HepG2 (cell line): ENCODE results near the gene CDK5R1. TPM values are rescaled to one million over a fixed set of nuclear protein-coding genes. Genes with fewer than 3 reads are reported as not detected.
A peak's percentile ranks its signal among the peaks of the same experiment; 100 is the strongest.

Source experiments
- KDM6A ChIP-seq: IDR thresholded peaks from 2 replicates; pipeline ENCODE4 v1.6.1; 2016; ENCODE audit warnings: low read depth
- KLF11 ChIP-seq: IDR thresholded peaks from 2 replicates; pipeline ENCODE4 v1.6.1; 2016; ENCODE audit warnings: missing compliant biosample characterization
- MIER3 ChIP-seq: IDR thresholded peaks from 2 replicates; pipeline ENCODE4 v1.6.1; 2016; ENCODE audit warnings: missing compliant biosample characterization, borderline replicate concordance
- MZF1 ChIP-seq: sonication (generic); formaldehyde crosslinking; IDR thresholded peaks from 2 replicates; pipeline ENCODE4 v1.8.1; 2023; ENCODE audit warnings: mild to moderate bottlenecking, missing genetic modification reagents, borderline replicate concordance
- RFXANK ChIP-seq: IDR thresholded peaks from 2 replicates; pipeline ENCODE4 v1.6.1; 2016
- ZNF326 ChIP-seq: sonication (generic); formaldehyde crosslinking; IDR thresholded peaks from 2 replicates; pipeline ENCODE4 v1.4.0; 2020; ENCODE audit warnings: missing genetic modification reagents, borderline replicate concordance
- ZNF335 ChIP-seq: sonication (generic); formaldehyde crosslinking; IDR thresholded peaks from 2 replicates; pipeline ENCODE4 v1.4.0; 2020; ENCODE audit warnings: missing genetic modification reagents
- ZNF780A ChIP-seq: sonication (generic); formaldehyde crosslinking; IDR thresholded peaks from 2 replicates; pipeline ENCODE4 v1.8.0; 2022; ENCODE audit warnings: mild to moderate bottlenecking, missing genetic modification reagents, moderate library complexity
- ZNF816 ChIP-seq: sonication (generic); formaldehyde crosslinking; IDR thresholded peaks from 2 replicates; pipeline ENCODE4 v1.8.0; 2022; ENCODE audit warnings: missing genetic modification reagents, mild to moderate bottlenecking, borderline replicate concordance
- ZNF879 ChIP-seq: sonication (generic); formaldehyde crosslinking; IDR thresholded peaks from 2 replicates; pipeline ENCODE4 v1.8.1; 2023; ENCODE audit warnings: missing genetic modification reagents
- polyA plus RNA-seq, 8 experiments: library from polyadenylated mRNA; depleted of rRNA in 3 of 8; stranded (reverse) in 7 of 8; unstranded in 1 of 8; fragments of >200 nt; fragmentation: Illumina TruSeq in 4 of 8; extraction: Trizol in 4 of 8; gene quantifications; 2 replicates each; pipeline versions ENCODE4 v1.2.1 to v1.2.3, GENCODE V29; 2011 to 2016; ENCODE audit warnings: low read depth in 4 of 8, missing spikeins in 1 of 8, mixed read lengths in 1 of 8; ENCODE audit not compliant: insufficient read depth in 1 of 8
- total RNA-seq, 5 experiments: library from RNA; depleted of rRNA; stranded (reverse); fragments of >200 nt; fragmentation: Illumina TruSeq; extraction: Trizol; gene quantifications; 2 replicates each; pipeline ENCODE4 v1.2.3, GENCODE V29; 2016; ENCODE audit warnings: low read depth in 1 of 5
- TF ChIP-seq, protein P1 (sequence below), 2 experiments: IDR thresholded peaks; 2 replicates each; pipeline ENCODE4 v1.6.1; 2011 to 2012; ENCODE audit warnings: low read length in 2 of 2, borderline replicate concordance in 1 of 2, low read depth in 1 of 2, mild to moderate bottlenecking in 1 of 2, moderate library complexity in 1 of 2
- TF ChIP-seq, protein P2 (sequence below): sonication (generic); formaldehyde crosslinking; IDR thresholded peaks from 2 replicates; pipeline ENCODE4 v1.4.0; 2020; ENCODE audit warnings: missing genetic modification reagents
- TF ChIP-seq, protein P3 (sequence below): sonication (generic); formaldehyde crosslinking; IDR thresholded peaks from one replicate; pipeline ENCODE4 v1.5.1; 2020; ENCODE audit warnings: mild to moderate bottlenecking, missing genetic modification reagents; ENCODE audit errors: not compliant biosample characterization
- TF ChIP-seq, protein P4 (sequence below): sonication (generic); formaldehyde crosslinking; IDR thresholded peaks from 2 replicates; pipeline ENCODE4 v1.4.0; 2020; ENCODE audit warnings: mild to moderate bottlenecking, missing genetic modification reagents

The CDK5R1 gene
- total and polyA plus RNA-seq, 2 of the 13 experiments (the other 11 are each of a cell fraction or from before 2014, with no cell fraction given): 1.1 to 3.9 TPM

DNA sequence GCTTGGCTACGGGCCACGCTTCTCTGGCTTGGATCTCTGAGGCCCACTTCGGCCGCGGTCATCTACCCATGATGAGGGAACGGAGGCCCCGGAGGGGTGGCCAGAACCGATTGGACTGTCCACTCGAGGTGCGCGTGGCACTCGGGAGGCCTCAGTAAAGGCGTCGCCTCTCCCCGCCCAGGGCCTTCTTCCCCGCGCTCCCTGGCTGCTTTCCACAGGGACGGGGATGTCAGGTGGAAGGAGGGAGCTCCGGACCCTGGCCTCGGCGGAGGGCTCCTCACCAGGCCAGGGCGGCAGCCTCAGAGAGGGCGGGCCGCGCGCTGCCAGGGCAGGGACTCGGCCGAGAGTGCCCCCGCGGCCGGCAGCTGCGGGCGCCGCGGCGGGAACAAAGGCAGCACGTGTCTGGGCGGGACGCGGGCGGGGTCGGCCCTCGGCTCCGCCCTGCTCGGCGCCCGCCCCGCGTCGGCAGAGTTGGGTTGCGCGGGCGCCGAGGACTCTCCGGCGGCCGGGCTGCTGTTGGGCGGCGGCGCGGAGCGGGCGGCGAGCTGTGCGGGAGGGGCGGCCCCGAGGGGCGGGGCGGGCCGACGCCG is 587 bp upstream of the CDK5R1 start (continued):
- TF ChIP-seq RFXANK (CRISPR knock-in tag) (no peak), ZNF326 (CRISPR knock-in tag) (no peak), ZNF879 (CRISPR knock-in tag) (no peak), ZNF780A (CRISPR knock-in tag) (no peak), MIER3 (CRISPR knock-in tag) (no peak), KLF11 (CRISPR knock-in tag) (no peak), ZNF816 (CRISPR knock-in tag) (no peak), ZNF335 (CRISPR knock-in tag) (no peak), KDM6A (CRISPR knock-in tag) (no peak), MZF1 (CRISPR knock-in tag) (no peak)
- TF ChIP-seq, protein P1, sequence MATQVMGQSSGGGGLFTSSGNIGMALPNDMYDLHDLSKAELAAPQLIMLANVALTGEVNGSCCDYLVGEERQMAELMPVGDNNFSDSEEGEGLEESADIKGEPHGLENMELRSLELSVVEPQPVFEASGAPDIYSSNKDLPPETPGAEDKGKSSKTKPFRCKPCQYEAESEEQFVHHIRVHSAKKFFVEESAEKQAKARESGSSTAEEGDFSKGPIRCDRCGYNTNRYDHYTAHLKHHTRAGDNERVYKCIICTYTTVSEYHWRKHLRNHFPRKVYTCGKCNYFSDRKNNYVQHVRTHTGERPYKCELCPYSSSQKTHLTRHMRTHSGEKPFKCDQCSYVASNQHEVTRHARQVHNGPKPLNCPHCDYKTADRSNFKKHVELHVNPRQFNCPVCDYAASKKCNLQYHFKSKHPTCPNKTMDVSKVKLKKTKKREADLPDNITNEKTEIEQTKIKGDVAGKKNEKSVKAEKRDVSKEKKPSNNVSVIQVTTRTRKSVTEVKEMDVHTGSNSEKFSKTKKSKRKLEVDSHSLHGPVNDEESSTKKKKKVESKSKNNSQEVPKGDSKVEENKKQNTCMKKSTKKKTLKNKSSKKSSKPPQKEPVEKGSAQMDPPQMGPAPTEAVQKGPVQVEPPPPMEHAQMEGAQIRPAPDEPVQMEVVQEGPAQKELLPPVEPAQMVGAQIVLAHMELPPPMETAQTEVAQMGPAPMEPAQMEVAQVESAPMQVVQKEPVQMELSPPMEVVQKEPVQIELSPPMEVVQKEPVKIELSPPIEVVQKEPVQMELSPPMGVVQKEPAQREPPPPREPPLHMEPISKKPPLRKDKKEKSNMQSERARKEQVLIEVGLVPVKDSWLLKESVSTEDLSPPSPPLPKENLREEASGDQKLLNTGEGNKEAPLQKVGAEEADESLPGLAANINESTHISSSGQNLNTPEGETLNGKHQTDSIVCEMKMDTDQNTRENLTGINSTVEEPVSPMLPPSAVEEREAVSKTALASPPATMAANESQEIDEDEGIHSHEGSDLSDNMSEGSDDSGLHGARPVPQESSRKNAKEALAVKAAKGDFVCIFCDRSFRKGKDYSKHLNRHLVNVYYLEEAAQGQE (IDR thresholded peaks at IDR 0.05; ENCODE audit: borderline replicate concordance in 1 of 2, low read depth in 1 of 2, low read length in 2 of 2): no peak
- TF ChIP-seq, protein P2, sequence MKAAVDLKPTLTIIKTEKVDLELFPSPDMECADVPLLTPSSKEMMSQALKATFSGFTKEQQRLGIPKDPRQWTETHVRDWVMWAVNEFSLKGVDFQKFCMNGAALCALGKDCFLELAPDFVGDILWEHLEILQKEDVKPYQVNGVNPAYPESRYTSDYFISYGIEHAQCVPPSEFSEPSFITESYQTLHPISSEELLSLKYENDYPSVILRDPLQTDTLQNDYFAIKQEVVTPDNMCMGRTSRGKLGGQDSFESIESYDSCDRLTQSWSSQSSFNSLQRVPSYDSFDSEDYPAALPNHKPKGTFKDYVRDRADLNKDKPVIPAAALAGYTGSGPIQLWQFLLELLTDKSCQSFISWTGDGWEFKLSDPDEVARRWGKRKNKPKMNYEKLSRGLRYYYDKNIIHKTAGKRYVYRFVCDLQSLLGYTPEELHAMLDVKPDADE (CRISPR knock-in tag): no peak
- TF ChIP-seq, protein P3, sequence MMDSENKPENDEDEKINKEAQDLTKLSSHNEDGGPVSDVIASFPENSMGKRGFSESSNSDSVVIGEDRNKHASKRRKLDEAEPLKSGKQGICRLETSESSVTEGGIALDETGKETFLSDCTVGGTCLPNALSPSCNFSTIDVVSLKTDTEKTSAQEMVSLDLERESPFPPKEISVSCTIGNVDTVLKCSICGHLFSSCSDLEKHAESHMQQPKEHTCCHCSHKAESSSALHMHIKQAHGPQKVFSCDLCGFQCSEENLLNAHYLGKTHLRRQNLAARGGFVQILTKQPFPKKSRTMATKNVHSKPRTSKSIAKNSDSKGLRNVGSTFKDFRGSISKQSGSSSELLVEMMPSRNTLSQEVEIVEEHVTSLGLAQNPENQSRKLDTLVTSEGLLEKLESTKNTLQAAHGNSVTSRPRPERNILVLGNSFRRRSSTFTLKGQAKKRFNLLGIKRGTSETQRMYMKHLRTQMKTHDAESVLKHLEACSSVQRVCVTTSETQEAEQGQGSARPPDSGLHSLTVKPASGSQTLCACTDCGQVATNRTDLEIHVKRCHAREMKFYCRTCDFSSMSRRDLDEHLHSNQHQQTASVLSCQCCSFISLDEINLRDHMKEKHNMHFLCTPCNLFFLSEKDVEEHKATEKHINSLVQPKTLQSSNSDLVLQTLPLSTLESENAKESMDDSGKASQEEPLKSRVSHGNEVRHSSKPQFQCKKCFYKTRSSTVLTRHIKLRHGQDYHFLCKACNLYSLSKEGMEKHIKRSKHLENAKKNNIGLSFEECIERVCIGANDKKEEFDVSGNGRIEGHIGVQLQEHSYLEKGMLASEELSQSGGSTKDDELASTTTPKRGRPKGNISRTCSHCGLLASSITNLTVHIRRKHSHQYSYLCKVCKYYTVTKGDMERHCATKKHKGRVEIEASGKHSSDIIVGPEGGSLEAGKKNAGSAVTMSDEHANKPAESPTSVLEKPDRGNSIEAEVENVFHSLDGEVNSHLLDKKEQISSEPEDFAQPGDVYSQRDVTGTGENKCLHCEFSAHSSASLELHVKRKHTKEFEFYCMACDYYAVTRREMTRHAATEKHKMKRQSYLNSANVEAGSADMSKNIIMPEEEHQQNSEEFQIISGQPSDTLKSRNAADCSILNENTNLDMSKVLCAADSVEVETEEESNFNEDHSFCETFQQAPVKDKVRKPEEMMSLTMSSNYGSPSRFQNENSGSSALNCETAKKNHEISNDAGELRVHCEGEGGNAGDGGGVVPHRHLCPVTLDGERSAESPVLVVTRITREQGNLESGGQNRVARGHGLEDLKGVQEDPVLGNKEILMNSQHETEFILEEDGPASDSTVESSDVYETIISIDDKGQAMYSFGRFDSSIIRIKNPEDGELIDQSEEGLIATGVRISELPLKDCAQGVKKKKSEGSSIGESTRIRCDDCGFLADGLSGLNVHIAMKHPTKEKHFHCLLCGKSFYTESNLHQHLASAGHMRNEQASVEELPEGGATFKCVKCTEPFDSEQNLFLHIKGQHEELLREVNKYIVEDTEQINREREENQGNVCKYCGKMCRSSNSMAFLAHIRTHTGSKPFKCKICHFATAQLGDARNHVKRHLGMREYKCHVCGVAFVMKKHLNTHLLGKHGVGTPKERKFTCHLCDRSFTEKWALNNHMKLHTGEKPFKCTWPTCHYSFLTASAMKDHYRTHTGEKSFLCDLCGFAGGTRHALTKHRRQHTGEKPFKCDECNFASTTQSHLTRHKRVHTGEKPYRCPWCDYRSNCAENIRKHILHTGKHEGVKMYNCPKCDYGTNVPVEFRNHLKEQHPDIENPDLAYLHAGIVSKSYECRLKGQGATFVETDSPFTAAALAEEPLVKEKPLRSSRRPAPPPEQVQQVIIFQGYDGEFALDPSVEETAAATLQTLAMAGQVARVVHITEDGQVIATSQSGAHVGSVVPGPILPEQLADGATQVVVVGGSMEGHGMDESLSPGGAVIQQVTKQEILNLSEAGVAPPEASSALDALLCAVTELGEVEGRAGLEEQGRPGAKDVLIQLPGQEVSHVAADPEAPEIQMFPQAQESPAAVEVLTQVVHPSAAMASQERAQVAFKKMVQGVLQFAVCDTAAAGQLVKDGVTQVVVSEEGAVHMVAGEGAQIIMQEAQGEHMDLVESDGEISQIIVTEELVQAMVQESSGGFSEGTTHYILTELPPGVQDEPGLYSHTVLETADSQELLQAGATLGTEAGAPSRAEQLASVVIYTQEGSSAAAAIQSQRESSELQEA: peak; percentile 41
- TF ChIP-seq, protein P4, sequence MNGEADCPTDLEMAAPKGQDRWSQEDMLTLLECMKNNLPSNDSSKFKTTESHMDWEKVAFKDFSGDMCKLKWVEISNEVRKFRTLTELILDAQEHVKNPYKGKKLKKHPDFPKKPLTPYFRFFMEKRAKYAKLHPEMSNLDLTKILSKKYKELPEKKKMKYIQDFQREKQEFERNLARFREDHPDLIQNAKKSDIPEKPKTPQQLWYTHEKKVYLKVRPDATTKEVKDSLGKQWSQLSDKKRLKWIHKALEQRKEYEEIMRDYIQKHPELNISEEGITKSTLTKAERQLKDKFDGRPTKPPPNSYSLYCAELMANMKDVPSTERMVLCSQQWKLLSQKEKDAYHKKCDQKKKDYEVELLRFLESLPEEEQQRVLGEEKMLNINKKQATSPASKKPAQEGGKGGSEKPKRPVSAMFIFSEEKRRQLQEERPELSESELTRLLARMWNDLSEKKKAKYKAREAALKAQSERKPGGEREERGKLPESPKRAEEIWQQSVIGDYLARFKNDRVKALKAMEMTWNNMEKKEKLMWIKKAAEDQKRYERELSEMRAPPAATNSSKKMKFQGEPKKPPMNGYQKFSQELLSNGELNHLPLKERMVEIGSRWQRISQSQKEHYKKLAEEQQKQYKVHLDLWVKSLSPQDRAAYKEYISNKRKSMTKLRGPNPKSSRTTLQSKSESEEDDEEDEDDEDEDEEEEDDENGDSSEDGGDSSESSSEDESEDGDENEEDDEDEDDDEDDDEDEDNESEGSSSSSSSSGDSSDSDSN: peak; percentile 44; the same call in 1 of the 2 replicates
